22Rv1 (cell line): ENCODE results near the gene RAI1.

Experiments
- ZFX ChIP-seq: fragments of 450-650 bp; IDR thresholded peaks from 2 replicates; pipeline ENCODE4 v1.6.1; 2017; ENCODE audit warnings: antibody characterized with exemption, borderline replicate concordance
- TF ChIP-seq, protein P1 (sequence below): fragments of 450-650 bp; IDR thresholded peaks from 2 replicates; pipeline ENCODE4 v1.5.1; 2017; ENCODE audit warnings: mild to moderate bottlenecking

DNA sequence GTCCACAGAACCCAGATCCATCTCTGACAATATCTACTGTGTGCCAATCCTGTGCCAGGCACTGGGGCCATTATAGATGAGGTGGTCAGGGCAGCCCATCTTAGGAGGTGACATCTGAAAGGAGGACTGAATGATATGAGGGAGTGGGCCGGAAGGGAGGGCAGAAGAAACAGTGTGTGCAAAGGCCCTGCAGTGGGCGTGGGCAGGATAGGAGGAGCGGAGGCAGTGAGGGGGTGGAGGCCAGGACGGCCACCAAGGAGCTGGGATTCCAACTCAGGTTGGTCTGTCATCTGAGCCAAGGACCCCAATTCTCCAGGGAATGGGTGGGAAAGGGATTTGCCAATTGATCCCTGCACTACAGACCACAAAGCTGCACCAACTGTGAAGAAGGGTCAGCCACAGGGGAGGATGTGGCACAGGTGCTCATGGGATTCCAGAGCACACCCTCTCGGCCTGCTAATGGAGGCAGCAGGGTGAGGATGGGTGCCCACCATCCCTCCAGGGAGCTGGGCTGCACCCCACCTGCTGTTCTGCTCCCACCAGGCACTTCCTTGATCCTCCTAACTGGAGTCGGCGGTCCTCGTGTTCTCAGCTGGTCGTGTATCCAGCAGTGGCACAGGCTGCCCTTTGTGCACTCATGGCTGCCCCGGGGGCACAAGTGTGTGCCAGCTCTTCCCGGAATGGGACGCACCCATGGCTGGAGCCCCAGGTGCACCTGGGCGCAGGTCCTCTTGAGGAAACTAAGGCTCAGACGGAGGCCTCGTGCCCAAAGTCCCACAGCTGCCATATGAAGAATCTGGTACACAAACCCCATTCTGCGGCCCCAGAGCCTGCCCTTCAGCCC is 145.9 kb downstream of the RAI1 start:
- TF ChIP-seq, protein P1, sequence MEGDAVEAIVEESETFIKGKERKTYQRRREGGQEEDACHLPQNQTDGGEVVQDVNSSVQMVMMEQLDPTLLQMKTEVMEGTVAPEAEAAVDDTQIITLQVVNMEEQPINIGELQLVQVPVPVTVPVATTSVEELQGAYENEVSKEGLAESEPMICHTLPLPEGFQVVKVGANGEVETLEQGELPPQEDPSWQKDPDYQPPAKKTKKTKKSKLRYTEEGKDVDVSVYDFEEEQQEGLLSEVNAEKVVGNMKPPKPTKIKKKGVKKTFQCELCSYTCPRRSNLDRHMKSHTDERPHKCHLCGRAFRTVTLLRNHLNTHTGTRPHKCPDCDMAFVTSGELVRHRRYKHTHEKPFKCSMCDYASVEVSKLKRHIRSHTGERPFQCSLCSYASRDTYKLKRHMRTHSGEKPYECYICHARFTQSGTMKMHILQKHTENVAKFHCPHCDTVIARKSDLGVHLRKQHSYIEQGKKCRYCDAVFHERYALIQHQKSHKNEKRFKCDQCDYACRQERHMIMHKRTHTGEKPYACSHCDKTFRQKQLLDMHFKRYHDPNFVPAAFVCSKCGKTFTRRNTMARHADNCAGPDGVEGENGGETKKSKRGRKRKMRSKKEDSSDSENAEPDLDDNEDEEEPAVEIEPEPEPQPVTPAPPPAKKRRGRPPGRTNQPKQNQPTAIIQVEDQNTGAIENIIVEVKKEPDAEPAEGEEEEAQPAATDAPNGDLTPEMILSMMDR: no peak
- no peak for TF ChIP-seq ZFX
